Adrenal gland (tissue), 12 donors: Measurements from ENCODE around the gene CMTM8. TPM values are rescaled to one million over a fixed set of nuclear protein-coding genes. Genes with fewer than 3 reads are reported as not detected.

Experiments used
- DNase-seq, 7 donors: peaks; one replicate each; pipeline ENCODE4 v3.0.0-alpha.2; 2019 to 2020
- H3K27ac ChIP-seq, 5 donors: fragments of 200-600 bp; sonication (generic) in 4 of 5; 1 replicate in 3 of 5; 2 replicates in 2 of 5; pipeline versions ENCODE4 v1.5.1 to v1.8.0; 2016 to 2020; ENCODE audit warnings: mild to moderate bottlenecking in 1 of 5
- H3K27me3 ChIP-seq: fragments of 200-600 bp; 2 replicates; pipeline ENCODE4 v1.8.0; 2021
- H3K36me3 ChIP-seq, 2 donors: fragments of 200-600 bp; replicated peaks in 1 of 2; 1 replicate in 1 of 2; 2 replicates in 1 of 2; pipeline versions ENCODE4 v1.5.1 to v1.8.0; 2018 to 2022
- H3K4me1 ChIP-seq, 2 donors: fragments of 200-600 bp; replicated peaks in 1 of 2; 1 replicate in 1 of 2; 2 replicates in 1 of 2; pipeline versions ENCODE4 v1.5.1 to v1.8.0; 2018 to 2021
- H3K4me3 ChIP-seq, 4 donors: fragments of 200-600 bp; sonication (generic) in 3 of 4; one replicate each; pipeline ENCODE4 v1.5.1; 2016 to 2018
- H3K9me3 ChIP-seq, 3 donors: fragments of 200-600 bp; sonication (generic) in 1 of 3; replicated peaks in 1 of 3; 1 replicate in 2 of 3; 2 replicates in 1 of 3; pipeline versions ENCODE4 v1.5.1 to v1.8.0; 2016 to 2021
- CTCF ChIP-seq, 6 experiments: fragments of 450-650 bp in 4 of 6; fragments of 200-600 bp in 2 of 6; sonication (generic) in 1 of 6; IDR thresholded peaks; 1 replicate in 5 of 6; 2 replicates in 1 of 6; pipeline versions ENCODE4 v1.5.1 to v1.8.0; 2016 to 2021; ENCODE audit warnings: antibody characterized with exemption in 6 of 6, mild to moderate bottlenecking in 2 of 6, moderate library complexity in 1 of 6
- POLR2A ChIP-seq, 2 donors: fragments of 450-650 bp; IDR thresholded peaks; one replicate each; pipeline ENCODE4 v1.6.1; 2017; ENCODE audit warnings: antibody characterized with exemption in 2 of 2, mild to moderate bottlenecking in 2 of 2, moderate library complexity in 1 of 2
- WGBS, 4 donors: extraction: QIAGEN DNeasy Blood & Tissue Kit in 2 of 4; methylation state at CpG; one replicate each; pipeline versions ENCODE4 v1.1.5 to v1.1.7; 2013 to 2017; 5-methylcytosine and 5-hydroxymethylcytosine counted together
- intact Hi-C, 2 donors: fragments of 100-400 bp; cut with DNase I; formaldehyde crosslinking; loops; one replicate each; pipeline versions ENCODE4 v1.14.1 to v1.15.0; 2022 to 2023
- polyA plus RNA-seq, 3 donors: library from polyadenylated mRNA; stranded (reverse); fragments of 200-250 nt in 2 of 3; fragments of 350-450 nt in 1 of 3; fragmentation: Illumina TruSeq in 1 of 3; extraction: RNeasy Lipid Tissue Mini Kit (QIAGEN cat#74804) in 1 of 3; gene quantifications; one replicate each; pipeline ENCODE4 v1.2.3, GENCODE V29; 2013 to 2014
- total RNA-seq, 9 donors: library from RNA; depleted of rRNA in 4 of 9; stranded (reverse); fragments of >200 nt in 4 of 9; fragments of 120-200 nt in 1 of 9; fragmentation: NEBNext Ultra II Directional in 1 of 9; extraction: Animal tissue kit (Norgen Biotek cat#: 25700) in 1 of 9; gene quantifications; one replicate each; pipeline versions ENCODE4 v1.1.0 to v1.2.4, GENCODE V29; 2013 to 2023
- donor health status: healthy with polysubstance abuse.
- donor health status: Bipolar disorder and iron deficiency.
- donor health status: DM: yes; HTN: yes; CAD: no.
- donor health status: DM: no; HTN: no; CAD: no.
- donor health status: DM: no; HTN: no; CAD: no.
- donor health status: DM: yes; HTN: yes; CAD: no.

CMTM8 gene
- total and polyA plus RNA-seq, 12 donors = 3.3 to 24.1 (median 16.0) TPM

DNA sequence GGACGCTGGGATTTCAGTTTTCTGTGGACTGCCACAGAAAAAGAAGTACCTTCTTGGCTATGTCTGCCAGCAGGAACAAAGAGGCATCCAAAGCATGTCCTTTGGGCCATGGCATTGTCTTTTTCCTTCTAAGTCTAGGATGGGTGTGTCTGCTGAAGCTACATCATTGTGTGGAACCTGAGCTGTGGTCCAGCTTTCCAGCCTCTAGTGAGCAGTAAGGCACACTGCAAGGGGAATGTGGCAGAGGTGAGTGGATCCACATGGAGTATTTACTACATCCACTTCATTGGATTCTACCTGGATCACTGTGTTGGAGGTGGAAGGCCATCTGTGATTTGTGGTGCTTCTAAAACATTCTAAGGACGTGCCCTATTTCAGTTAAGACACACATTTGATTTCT is 23.7 kb downstream of the CMTM8 start:
- no peaks in the 10 kb centered on the region for H3K9me3 ChIP-seq
- no peak for TF ChIP-seq POLR2A (IDR thresholded peaks at IDR 0.05)
- TF ChIP-seq CTCF (IDR thresholded peaks at IDR 0.05) = no peak
- DNase-seq = no peak
- no peak overlapping the region for H3K4me3 ChIP-seq
- no peaks in the 10 kb centered on the region for H3K36me3 ChIP-seq
- 92 to 97% (median 95%) methylated on average over 2 of the region's 2 CpGs for WGBS, 4 donors
- no peaks in the 10 kb centered on the region for H3K27me3 ChIP-seq
- no peaks in the 10 kb centered on the region for H3K4me1 ChIP-seq
- intact Hi-C loops = no loop called here
- H3K27ac ChIP-seq = no peak overlapping the region

- TF ChIP-seq CTCF (IDR thresholded peaks at IDR 0.05) (no peak), POLR2A (IDR thresholded peaks at IDR 0.05) (no peak)
Observed at GRCh38 chr3:32274306-32274705, 35.8 kb downstream of the CMTM8 start.

DNA sequence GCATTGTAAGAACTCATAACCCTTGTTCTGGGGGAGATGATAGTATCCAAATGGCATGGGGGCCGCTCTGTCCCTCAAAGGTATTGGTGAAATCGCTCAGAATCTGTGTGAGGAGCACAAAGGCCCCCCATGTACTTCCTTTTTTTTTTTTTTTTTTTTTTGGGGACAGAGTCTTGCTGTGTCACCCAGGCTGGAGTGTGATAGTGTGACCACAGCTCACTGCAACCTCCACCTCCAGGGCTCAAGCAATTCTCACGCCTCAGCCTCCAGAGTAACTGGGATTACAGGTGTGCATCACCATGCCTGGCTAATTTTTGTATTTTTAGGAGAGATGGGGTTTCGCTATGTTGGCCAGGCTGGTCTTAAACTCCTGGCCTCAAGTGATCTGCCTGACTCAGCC is 37.0 kb downstream of the CMTM8 start:
- Histone ChIP-seq H3K36me3 (no peaks in the 10 kb centered on the region), H3K27ac (no peak overlapping the region), H3K4me1 (peaks cover 0 to 6% of the 10 kb centered on the region in 2 donors), H3K4me3 (no peak overlapping the region), H3K27me3 (no peaks in the 10 kb centered on the region), H3K9me3 (no peaks in the 10 kb centered on the region)
- no peak for DNase-seq
- 90 to 98% (median 92%) methylated on average over 4 of the region's 4 CpGs for WGBS, 4 donors
- intact Hi-C loops = no loop called here
- no peak for TF ChIP-seq CTCF (IDR thresholded peaks at IDR 0.05)
- TF ChIP-seq POLR2A (IDR thresholded peaks at IDR 0.05) = no peak

More at GRCh38 chr3:32274306-32274705, 35.8 kb downstream of the CMTM8 start:
- no peak overlapping the region for H3K4me3 ChIP-seq
- H3K9me3 ChIP-seq = no peaks in the 10 kb centered on the region
- H3K36me3 ChIP-seq = no peaks in the 10 kb centered on the region
- peaks cover 0 to 6% of the 10 kb centered on the region in 2 donors for H3K4me1 ChIP-seq
- DNase-seq = no peak
- no peaks in the 10 kb centered on the region for H3K27me3 ChIP-seq
- 84 to 94% (median 90%) methylated on average over 1 of the region's 1 CpG for WGBS, 4 donors
- intact Hi-C loops = no loop called here
- H3K27ac ChIP-seq = no peak overlapping the region

DNA sequence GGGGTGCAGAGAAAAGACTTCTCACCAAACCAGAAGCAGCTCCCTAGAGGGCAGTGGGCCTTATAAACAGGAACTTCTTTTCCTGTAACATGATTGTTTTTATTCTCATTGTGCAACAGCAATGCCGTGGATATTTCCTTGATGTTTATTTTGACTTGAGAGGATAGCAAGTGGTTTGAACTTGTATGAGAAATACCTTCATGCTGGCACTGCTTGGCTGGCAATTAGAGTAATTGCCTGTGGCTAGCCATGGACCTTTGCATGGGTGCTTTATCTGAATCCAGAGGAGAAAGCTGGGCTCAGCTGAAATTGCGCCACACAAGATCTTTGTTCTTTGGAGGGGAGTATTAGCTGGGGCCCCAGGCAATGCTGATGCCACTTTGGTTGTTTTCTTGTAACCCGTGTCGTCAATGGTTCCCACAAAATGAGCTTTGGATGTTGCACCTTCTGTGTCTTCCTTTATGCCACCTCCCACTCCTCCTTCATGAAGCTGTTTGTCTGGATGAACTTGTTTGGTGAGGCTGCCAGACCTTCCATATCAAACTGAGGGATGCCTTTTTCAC is 37.9 kb downstream of the CMTM8 start:
- intact Hi-C loops = no loop called here
- TF ChIP-seq CTCF (IDR thresholded peaks at IDR 0.05) (no peak), POLR2A (IDR thresholded peaks at IDR 0.05) (no peak)
- no peaks in the 10 kb centered on the region for H3K9me3 ChIP-seq
- H3K4me3 ChIP-seq = no peak overlapping the region
- H3K27me3 ChIP-seq = no peaks in the 10 kb centered on the region
- H3K27ac ChIP-seq = no peak overlapping the region
- WGBS, 4 donors = 57 to 73% (median 68%) methylated on average over 4 of the region's 4 CpGs
- H3K36me3 ChIP-seq = no peaks in the 10 kb centered on the region
- H3K4me1 ChIP-seq = peaks cover 0 to 6% of the 10 kb centered on the region in 2 donors
- DNase-seq = no peak
